Pulmonary artery endothelial cell (primary cell): ENCODE measurements around the gene C1S. TPM values are rescaled to one million over a fixed set of nuclear protein-coding genes. Genes with fewer than 3 reads are reported as not detected.

Experiments used
- total RNA-seq: library from RNA; depleted of rRNA; stranded (reverse); fragments of >200 nt; gene quantifications from 2 replicates; pipeline ENCODE4 v1.2.3, GENCODE V29; 2014

Gene C1S
- total RNA-seq, 1 donor from 2014 or later: 0.40 TPM

Other genes with a start within 250 kb of the C1S start
- 9.0 and 13.5 TPM in 2 replicates for gene GPR162, start 238.9 kb upstream of the C1S start, total RNA-seq
- gene P3H3, start 232.3 kb upstream of the C1S start, total RNA-seq: 66.5 and 83.1 TPM in 2 replicates
- 0.79 and 1.4 TPM in 2 replicates for gene GNB3, start 219.8 kb upstream of the C1S start, total RNA-seq
- gene CDCA3, start 209.4 kb upstream of the C1S start, total RNA-seq: 11.0 and 27.2 TPM in 2 replicates
- gene USP5, start 208.6 kb upstream of the C1S start, total RNA-seq: 105 and 132 TPM in 2 replicates
- gene TPI1, start 193.2 kb upstream of the C1S start, total RNA-seq: 941 and 1,374 TPM in 2 replicates
- 3.1 and 5.8 TPM in 2 replicates for gene SPSB2, start 187.4 kb upstream of the C1S start, total RNA-seq
- gene LRRC23, start 155.9 kb upstream of the C1S start, total RNA-seq: 4.4 TPM in 2 replicates
- gene ENO2, start 146.1 kb upstream of the C1S start, total RNA-seq: 8.8 and 12.6 TPM in 2 replicates
- gene ATN1, start 132.8 kb upstream of the C1S start, total RNA-seq: 6.1 and 6.7 TPM in 2 replicates
- gene RNU7-1, start 116.9 kb upstream of the C1S start, total RNA-seq: not detected in 2 replicates
- 68.2 and 84.6 TPM in 2 replicates for gene C12orf57, start 116.7 kb upstream of the C1S start, total RNA-seq
- gene PTPN6, start 109.4 kb upstream of the C1S start, total RNA-seq: 0.13 and 0.60 TPM in 2 replicates
- 182 and 215 TPM in 2 replicates for gene PHB2, start 90.1 kb upstream of the C1S start, total RNA-seq
- 47.9 and 85.6 TPM in 2 replicates for gene EMG1, start 89.8 kb upstream of the C1S start, total RNA-seq
- gene LPCAT3, start 42.2 kb upstream of the C1S start, total RNA-seq: 5.2 and 8.6 TPM in 2 replicates
- 1.9 and 4.4 TPM in 2 replicates for gene C1R, start 31.7 kb downstream of the C1S start, total RNA-seq
- 15.6 and 19.7 TPM in 2 replicates for gene C1RL, start 48.5 kb downstream of the C1S start, total RNA-seq
- not detected in 2 replicates for gene RBP5, start 68.2 kb downstream of the C1S start, total RNA-seq
- gene CLSTN3, start 69.7 kb downstream of the C1S start, total RNA-seq: 12.8 and 18.5 TPM in 2 replicates
- 28.5 and 31.0 TPM in 2 replicates for gene PEX5, start 129.0 kb downstream of the C1S start, total RNA-seq
- not detected in 2 replicates for gene ACSM4, start 243.4 kb downstream of the C1S start, total RNA-seq